Measurements from ENCODE around the gene BACH2. TPM values are rescaled to one million over a fixed set of nuclear protein-coding genes. Genes with fewer than 3 reads are reported as not detected.

Gene BACH2
- total RNA-seq, 4 donors from 2014 or later: 3.6 to 13.4 (median 7.5) TPM

DNA sequence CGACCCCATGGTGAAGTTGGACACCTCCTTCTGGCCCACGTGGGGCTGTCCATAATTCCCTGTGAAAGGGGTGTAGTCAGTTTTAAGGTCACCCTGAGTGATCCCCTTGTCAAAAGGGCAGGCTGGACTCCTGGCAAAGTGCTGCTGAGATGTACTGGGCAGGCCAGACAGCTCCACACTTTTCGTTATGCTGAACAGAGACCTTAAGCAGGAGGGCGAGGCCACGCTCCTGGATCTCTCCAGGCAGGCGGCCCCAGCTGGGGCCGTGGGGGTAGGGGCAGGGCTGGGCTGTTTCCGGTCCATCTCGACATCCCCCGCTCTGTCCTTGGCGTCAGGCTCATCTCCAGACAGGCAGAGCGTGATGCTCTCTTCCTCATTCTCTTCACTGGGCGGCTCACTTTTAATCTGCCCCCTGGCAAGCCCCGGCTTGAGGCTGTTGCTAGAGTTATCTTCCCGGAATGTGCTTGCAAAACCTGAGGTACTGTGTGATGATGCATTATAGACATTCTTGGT lies 345.7 kb downstream of the BACH2 start:
- TF ChIP-seq POLR2A (IDR thresholded peaks at IDR 0.05): no peak
- TF ChIP-seq, protein P1, sequence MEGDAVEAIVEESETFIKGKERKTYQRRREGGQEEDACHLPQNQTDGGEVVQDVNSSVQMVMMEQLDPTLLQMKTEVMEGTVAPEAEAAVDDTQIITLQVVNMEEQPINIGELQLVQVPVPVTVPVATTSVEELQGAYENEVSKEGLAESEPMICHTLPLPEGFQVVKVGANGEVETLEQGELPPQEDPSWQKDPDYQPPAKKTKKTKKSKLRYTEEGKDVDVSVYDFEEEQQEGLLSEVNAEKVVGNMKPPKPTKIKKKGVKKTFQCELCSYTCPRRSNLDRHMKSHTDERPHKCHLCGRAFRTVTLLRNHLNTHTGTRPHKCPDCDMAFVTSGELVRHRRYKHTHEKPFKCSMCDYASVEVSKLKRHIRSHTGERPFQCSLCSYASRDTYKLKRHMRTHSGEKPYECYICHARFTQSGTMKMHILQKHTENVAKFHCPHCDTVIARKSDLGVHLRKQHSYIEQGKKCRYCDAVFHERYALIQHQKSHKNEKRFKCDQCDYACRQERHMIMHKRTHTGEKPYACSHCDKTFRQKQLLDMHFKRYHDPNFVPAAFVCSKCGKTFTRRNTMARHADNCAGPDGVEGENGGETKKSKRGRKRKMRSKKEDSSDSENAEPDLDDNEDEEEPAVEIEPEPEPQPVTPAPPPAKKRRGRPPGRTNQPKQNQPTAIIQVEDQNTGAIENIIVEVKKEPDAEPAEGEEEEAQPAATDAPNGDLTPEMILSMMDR (IDR thresholded peaks at IDR 0.05 in 4 of 5, conservative IDR thresholded peaks at IDR 0.05 in 1 of 5): no peak
- intact Hi-C loops (cut with DNase I; ENCODE audit: low total_unique reads): no loop called here
- H3K4me1 ChIP-seq: no peaks in the 10 kb centered on the region
- no peaks in the 10 kb centered on the region for H3K9me3 ChIP-seq
- DNase-seq (no peak), ATAC-seq (no peak)
- in situ Hi-C loops (cut with MboI; ENCODE audit: low sequenced_read_pairs in 4 of 4): loop anchor here in 1 of 4 donors (25.0 kb wide), 1 partner anchor 336 kb away; the partner anchor contains the start of gene BACH2
- H3K4me3 ChIP-seq: no peak overlapping the region
- H3K27ac ChIP-seq: no peak overlapping the region
- H3K27me3 ChIP-seq: no peaks in the 10 kb centered on the region
- H3K36me3 ChIP-seq: peaks cover 0 to 20% of the 10 kb centered on the region in 2 donors

DNA sequence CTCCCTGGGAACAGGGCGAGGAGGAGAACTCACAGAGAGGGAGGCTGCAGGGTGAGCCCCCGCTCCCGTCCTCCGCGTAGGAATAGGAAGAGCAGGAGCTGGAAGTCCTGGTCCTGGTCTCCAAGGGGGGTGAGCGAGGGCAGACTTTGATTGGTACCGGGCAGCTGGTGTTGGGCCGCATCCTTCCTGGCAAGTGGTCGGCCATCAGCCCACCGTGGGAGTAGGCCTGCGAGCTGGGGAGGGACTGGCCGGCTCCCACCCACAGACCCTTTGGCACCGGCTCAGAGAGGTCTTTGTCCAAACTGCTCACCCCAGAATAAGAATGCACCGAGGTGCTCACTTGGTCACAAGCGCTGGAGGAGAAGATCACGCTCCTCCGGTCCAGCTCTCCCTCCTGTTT lies 346.2 kb downstream of the BACH2 start:
- ATAC-seq (no peak), DNase-seq (no peak)
- Histone ChIP-seq H3K36me3 (peaks cover 0 to 20% of the 10 kb centered on the region in 2 donors), H3K4me3 (no peak overlapping the region), H3K4me1 (no peaks in the 10 kb centered on the region), H3K9me3 (no peaks in the 10 kb centered on the region), H3K27ac (no peak overlapping the region), H3K27me3 (no peaks in the 10 kb centered on the region)
- in situ Hi-C loops (cut with MboI; ENCODE audit: low sequenced_read_pairs in 4 of 4): loop anchor here in 1 of 4 donors (25.0 kb wide), 1 partner anchor 337 kb away; the partner anchor contains the start of gene BACH2
- intact Hi-C loops (cut with DNase I; ENCODE audit: low total_unique reads): no loop called here
- TF ChIP-seq POLR2A (IDR thresholded peaks at IDR 0.05): no peak
- TF ChIP-seq, protein P1 (IDR thresholded peaks at IDR 0.05 in 4 of 5, conservative IDR thresholded peaks at IDR 0.05 in 1 of 5): no peak

DNA sequence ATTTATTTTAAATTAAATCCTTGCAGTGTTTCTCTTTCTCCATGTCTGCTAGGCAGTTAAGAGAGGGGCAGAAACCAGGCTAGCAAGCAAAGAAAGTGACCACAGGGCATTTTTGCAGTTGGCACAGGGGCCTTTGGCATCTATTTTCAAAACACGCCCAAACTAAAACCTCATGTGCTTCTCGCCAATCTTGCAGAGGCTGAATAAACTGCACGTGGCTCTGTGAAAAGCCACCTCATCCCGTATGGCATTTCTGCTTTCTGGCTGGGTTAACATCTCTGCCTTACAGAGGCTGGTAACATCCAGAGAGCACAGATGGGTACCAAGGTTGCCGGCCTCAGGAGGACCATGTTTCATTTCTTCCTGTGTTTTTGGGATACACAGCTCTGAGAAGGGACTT lies 347.8 kb downstream of the BACH2 start:
- no peaks in the 10 kb centered on the region for H3K27me3 ChIP-seq
- peaks cover 0 to under 1% of the 10 kb centered on the region in 2 donors for H3K4me1 ChIP-seq
- peaks cover 0 to 20% of the 10 kb centered on the region in 2 donors for H3K36me3 ChIP-seq
- in situ Hi-C loops (cut with MboI; ENCODE audit: low sequenced_read_pairs in 4 of 4): loop anchor here in 2 of 4 donors (5.0 to 10.0 kb wide), 4 partner anchors 353 to 526 kb away; no protein-coding TSS in a partner anchor
- TF ChIP-seq, protein P1 (IDR thresholded peaks at IDR 0.05 in 4 of 5, conservative IDR thresholded peaks at IDR 0.05 in 1 of 5): no peak
- TF ChIP-seq POLR2A (IDR thresholded peaks at IDR 0.05): no peak
- ATAC-seq (no peak), DNase-seq (no peak)
- no peak overlapping the region for H3K27ac ChIP-seq
- intact Hi-C loops (cut with DNase I; ENCODE audit: low total_unique reads): loop anchor here (10.0 kb wide), 1 partner anchor 146 kb away; no protein-coding TSS in a partner anchor
- H3K9me3 ChIP-seq: no peaks in the 10 kb centered on the region
- H3K4me3 ChIP-seq: no peak overlapping the region

DNA sequence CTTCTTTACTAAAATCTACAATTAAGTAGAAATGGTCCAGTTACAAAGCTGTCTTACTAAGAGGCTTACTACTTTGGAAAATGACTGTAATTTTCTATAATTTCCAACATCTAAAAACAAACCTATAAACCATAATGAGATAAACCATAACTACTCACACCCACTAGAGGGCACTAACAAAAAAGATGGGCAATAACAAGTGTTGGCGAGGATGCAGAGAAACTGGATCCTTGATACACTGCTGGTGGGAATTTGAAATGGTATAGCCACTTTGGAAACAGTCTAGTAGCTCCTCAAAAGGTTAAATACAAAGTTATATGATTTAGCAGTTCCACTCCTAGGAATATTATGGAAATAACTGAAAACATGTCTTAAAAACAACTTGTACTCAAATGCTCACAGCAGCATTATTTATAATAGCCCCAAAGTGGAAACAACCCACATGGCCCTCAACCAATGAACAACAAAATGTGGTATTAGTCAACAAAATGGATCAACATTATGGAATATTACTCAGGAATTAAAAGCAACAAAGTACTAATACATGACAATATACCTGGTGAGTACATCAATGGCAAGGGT lies 351.7 kb downstream of the BACH2 start:
- Histone ChIP-seq H3K4me3 (no peak overlapping the region), H3K4me1 (peaks cover 25 to 27% of the 10 kb centered on the region in 2 donors), H3K9me3 (no peaks in the 10 kb centered on the region), H3K27me3 (no peaks in the 10 kb centered on the region), H3K36me3 (peaks cover 0 to 6% of the 10 kb centered on the region in 2 donors), H3K27ac (no peak overlapping the region)
- in situ Hi-C loops (cut with MboI; ENCODE audit: low sequenced_read_pairs in 4 of 4): loop anchor here (5.0 to 10.0 kb wide), 6 partner anchors 357 to 537 kb away; no protein-coding TSS in a partner anchor
- intact Hi-C loops (cut with DNase I; ENCODE audit: low total_unique reads): loop anchor here (5.0 to 10.0 kb wide), 2 partner anchors 150 to 272 kb away; no protein-coding TSS in a partner anchor
- TF ChIP-seq, protein P1 (IDR thresholded peaks at IDR 0.05 in 4 of 5, conservative IDR thresholded peaks at IDR 0.05 in 1 of 5): peak in 3 of 5 experiments; percentile 1 to 28 (median 16)
- no peak for TF ChIP-seq POLR2A (IDR thresholded peaks at IDR 0.05)
- DNase-seq (no peak), ATAC-seq (no peak)
